GM21515 (cell line): ENCODE results near the gene RCVRN.

Experiments used
- ATAC-seq: cut with Tn5 transposase; IDR thresholded peaks from one replicate; pipeline ENCODE4 v1.9.1; 2021; ENCODE audit not compliant: unreplicated experiment

The RCVRN gene

GRCh38 chr17:9859781-9860180 lies 45.3 kb downstream of the RCVRN start:
- no peak for ATAC-seq

GRCh38 chr17:9855036-9855435 lies 50.0 kb downstream of the RCVRN start:
- ATAC-seq = no peak

GRCh38 chr17:9854255-9854654 lies 50.8 kb downstream of the RCVRN start:
- ATAC-seq = no peak

- no peak for ATAC-seq
These were observed 54.9 kb downstream of the RCVRN start for GRCh38 chr17:9850151-9850550.
